ENCODE results near the gene TRAF3IP1.

GRCh38 chr2:238274152-238274865, 46.0 kb upstream of the TRAF3IP1 start:
- TF ChIP-seq, protein P1, sequence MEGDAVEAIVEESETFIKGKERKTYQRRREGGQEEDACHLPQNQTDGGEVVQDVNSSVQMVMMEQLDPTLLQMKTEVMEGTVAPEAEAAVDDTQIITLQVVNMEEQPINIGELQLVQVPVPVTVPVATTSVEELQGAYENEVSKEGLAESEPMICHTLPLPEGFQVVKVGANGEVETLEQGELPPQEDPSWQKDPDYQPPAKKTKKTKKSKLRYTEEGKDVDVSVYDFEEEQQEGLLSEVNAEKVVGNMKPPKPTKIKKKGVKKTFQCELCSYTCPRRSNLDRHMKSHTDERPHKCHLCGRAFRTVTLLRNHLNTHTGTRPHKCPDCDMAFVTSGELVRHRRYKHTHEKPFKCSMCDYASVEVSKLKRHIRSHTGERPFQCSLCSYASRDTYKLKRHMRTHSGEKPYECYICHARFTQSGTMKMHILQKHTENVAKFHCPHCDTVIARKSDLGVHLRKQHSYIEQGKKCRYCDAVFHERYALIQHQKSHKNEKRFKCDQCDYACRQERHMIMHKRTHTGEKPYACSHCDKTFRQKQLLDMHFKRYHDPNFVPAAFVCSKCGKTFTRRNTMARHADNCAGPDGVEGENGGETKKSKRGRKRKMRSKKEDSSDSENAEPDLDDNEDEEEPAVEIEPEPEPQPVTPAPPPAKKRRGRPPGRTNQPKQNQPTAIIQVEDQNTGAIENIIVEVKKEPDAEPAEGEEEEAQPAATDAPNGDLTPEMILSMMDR (conservative IDR thresholded peaks at IDR 0.05; ENCODE audit: low read depth, low read length), result no peak
- TF ChIP-seq EZH2 (IDR thresholded peaks at IDR 0.05; ENCODE audit: low read length, unreplicated experiment), result no peak
